ENCODE measurements around the gene UBE2O.

Gene UBE2O

GRCh38 chr17:76445697-76446448, 7.1 kb downstream of the UBE2O start:
- TF ChIP-seq, protein P1, sequence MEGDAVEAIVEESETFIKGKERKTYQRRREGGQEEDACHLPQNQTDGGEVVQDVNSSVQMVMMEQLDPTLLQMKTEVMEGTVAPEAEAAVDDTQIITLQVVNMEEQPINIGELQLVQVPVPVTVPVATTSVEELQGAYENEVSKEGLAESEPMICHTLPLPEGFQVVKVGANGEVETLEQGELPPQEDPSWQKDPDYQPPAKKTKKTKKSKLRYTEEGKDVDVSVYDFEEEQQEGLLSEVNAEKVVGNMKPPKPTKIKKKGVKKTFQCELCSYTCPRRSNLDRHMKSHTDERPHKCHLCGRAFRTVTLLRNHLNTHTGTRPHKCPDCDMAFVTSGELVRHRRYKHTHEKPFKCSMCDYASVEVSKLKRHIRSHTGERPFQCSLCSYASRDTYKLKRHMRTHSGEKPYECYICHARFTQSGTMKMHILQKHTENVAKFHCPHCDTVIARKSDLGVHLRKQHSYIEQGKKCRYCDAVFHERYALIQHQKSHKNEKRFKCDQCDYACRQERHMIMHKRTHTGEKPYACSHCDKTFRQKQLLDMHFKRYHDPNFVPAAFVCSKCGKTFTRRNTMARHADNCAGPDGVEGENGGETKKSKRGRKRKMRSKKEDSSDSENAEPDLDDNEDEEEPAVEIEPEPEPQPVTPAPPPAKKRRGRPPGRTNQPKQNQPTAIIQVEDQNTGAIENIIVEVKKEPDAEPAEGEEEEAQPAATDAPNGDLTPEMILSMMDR (IDR thresholded peaks at IDR 0.05; ENCODE audit: low read depth, low read length), result no peak
- DNase-seq (ENCODE audit: low read depth in 2 of 2), result no peak
- no peak overlapping the region for H3K4me3 ChIP-seq (replicated peaks in 1 of 2; ENCODE audit: low read depth in 2 of 2, low read length in 2 of 2)

DNA sequence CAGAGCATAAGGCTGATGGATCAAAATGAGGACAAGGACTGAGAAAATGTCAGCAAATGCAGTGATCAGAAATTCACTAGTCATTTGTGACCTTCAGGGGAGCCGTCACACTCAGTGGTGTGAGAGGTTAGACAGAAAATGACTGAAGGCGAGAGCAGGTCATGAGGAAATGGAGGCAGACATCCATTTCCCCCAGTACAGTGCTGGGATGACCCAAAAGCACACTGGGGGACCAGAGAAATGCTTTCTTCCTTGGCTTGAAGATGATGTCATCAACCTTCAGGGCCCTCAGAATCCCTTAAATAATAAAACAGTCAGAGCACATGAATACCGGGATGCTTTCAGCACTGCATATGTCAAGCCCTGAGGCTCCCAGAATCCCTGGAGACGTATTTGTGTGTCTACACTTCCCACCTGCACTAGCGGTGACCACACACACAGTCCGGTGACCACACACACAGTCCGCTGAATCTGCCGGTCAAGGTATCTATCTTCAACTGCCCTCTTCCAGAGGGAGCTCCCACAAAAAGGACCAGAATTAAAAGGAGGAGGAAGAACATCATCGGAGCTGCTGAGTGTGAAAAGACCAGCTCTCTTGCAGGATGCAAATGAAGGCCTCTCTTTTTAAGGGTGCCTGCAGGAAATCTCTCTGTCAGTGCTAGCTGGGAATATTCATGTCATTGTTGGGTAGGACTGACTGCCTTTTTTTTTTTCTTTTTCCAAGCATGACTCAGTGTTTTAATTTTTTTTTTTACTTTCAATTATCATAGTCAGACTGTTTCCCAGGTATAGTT, 8.2 kb downstream of the UBE2O start:
- H3K4me3 ChIP-seq (replicated peaks in 1 of 2; ENCODE audit: low read depth in 2 of 2, low read length in 2 of 2), result no peak overlapping the region
- peak in 1 of 2 donors; percentile 36 for DNase-seq (ENCODE audit: low read depth in 2 of 2)
- TF ChIP-seq, protein P1 (IDR thresholded peaks at IDR 0.05; ENCODE audit: low read depth, low read length), result no peak

DNA sequence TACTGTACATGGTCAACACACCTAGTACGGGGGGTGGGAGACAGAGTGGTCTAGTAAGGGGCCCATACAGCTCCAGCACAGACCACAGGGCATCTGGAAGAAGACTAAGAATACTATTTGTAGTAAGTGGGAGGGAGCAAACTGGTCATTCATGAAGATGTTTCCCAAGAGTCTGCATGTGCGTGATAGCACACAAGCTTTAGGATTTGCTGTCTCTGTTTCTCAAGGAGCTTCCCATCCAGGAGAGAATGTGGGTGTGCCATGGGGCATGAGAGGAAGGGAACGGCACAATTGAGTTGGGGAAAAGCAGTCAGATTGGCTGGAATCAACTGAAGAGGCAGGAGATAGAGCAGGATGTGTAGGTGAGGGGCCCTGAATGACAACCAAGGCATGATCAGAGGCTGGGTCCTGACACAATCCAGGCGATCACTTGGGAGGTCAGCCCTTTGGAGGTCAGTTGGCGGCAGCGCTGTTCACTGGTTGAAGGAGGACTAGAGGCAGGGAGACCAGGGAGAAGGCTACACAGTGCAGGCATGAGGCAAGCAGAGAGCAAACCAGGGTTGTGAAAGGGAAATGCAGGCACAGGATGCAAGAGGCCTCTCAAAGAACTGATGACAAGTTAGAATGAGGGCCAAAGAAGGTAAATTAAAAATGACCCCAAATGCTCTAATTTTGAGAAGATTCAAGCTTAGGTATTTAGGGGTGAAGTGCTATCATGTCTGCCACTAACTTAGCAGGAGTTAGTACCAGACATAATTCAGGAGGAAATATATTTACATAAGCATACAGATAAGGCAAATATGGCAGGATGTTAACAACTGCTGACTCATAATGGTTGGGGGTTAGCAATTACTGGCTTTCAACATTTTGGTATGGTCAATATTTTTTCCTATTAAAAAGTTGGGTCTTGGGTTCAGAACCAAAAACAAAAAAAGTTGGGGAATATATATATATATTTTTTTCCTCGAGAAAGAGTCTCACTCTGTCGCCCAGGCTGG, 10.3 kb downstream of the UBE2O start:
- no peak overlapping the region for H3K4me3 ChIP-seq (replicated peaks in 1 of 2; ENCODE audit: low read depth in 2 of 2, low read length in 2 of 2)
- TF ChIP-seq, protein P1 (IDR thresholded peaks at IDR 0.05; ENCODE audit: low read depth, low read length), result no peak
- peak in 1 of 2 donors; percentile 42 for DNase-seq (ENCODE audit: low read depth in 2 of 2)

DNA sequence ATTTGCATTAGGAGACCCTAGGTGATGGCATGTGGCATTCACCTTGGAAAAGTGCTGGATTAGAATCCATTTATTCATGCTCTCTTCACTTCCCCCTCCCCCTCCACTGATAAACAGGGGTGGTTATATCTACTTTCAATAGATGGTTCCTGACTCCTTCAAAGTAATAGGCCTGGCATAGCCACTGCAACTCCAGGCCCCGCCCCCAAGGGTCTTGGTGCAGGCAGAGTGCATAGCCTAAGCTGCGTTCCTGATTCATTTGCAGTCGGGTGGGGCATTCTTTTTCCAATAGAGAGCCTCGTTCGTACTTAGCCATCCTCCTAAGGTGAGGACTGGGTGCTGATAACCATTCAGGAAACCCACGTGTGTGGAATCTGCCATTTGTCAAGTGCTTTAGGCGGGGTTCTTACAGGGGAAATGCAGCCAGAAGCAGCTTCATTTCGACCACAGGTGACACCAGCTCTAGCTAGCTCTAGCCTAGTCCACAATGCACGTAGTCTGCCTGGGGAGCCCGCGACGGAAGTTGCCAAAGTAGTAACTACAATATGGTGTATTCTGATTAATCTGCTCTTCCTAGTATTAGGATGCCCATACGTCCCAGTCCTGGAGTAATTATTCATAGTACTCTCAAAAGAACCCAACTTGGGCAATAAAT, 11.1 kb downstream of the UBE2O start:
- H3K4me3 ChIP-seq (replicated peaks in 1 of 2; ENCODE audit: low read depth in 2 of 2, low read length in 2 of 2), result no peak overlapping the region
- TF ChIP-seq, protein P1 (IDR thresholded peaks at IDR 0.05; ENCODE audit: low read depth, low read length), result no peak
- DNase-seq (ENCODE audit: low read depth in 2 of 2), result no peak

GRCh38 chr17:76440751-76441362, 12.1 kb downstream of the UBE2O start:
- DNase-seq (ENCODE audit: low read depth in 2 of 2), result no peak
- TF ChIP-seq, protein P1 (IDR thresholded peaks at IDR 0.05; ENCODE audit: low read depth, low read length), result no peak
- no peak overlapping the region for H3K4me3 ChIP-seq (replicated peaks in 1 of 2; ENCODE audit: low read depth in 2 of 2, low read length in 2 of 2)
